ENCODE results near the gene MORN4. TPM values are rescaled to one million over a fixed set of nuclear protein-coding genes. Genes with fewer than 3 reads are reported as not detected.
A peak's percentile ranks its signal among the peaks of the same experiment; 100 is the strongest.

MORN4 gene
- total and polyA plus RNA-seq, 2 of the 13 experiments (the other 11 are each of a cell fraction or from before 2014, with no cell fraction given), result 3.4 to 9.1 TPM

DNA sequence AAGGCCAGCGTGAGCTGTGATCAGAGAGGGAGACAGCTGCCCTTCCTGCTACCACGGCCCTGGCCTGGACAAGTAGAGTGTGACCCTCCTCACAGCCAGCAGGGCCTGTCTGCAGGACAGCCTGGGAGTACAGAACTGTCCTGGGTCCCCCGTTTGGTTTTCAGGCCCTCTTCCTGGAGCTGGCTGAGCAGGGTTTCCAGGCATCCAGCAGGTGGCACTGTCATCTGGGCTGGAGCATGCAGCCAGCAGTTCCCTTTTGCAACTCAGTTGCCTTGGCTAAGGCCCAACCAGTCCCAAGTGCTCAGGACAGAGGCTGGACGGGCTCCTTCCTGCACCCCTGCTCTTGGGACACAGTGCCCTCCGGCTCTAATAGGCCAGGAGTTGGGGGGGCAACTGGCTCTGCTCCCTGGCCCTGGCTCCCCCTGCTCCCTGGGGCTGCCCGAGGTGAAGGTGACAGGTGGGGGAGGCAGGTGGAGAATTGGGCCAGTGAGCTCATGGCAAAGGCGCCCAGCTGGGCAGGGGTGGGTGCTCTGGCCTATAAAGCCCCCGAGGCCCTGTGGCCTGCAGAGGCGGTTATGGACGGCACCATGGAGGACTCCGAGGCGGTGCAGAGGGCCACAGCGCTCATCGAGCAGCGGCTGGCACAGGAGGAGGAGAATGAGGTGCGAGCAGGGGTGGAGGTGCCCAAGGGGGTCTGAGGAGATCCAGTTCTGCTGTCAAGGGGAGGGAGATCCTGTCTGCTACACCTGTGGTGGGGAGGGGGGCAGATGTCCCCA lies 60.9 kb downstream of the MORN4 start, which contains the start of gene ANKRD2:
TSS of gene ANKRD2 (plus strand) at position 566 of the 776 bp plus-strand sequence. CDS start at position 576, 10 bp downstream.
- in situ Hi-C loops (cut with HindIII; ENCODE audit: extremely low pct_ligation_motif_present, low pct_unique_long_range_greater_than_20kb) (loop anchor here (5.0 kb wide), 1 partner anchor 40 kb away; no protein-coding TSS in a partner anchor), intact Hi-C loops (cut with micrococcal nuclease; ENCODE audit: unreplicated experiment) (loop anchor here (1.0 kb wide), 1 partner anchor 40 kb away; no protein-coding TSS in a partner anchor)
- 75% methylated on average over 9 of the region's 16 CpGs for WGBS (ENCODE audit: low lambda C conversion rate)
- Histone ChIP-seq H3K9me3 (ENCODE audit: low read length) (no peaks in the 10 kb centered on the region), H3K9ac (ENCODE audit: insufficient read depth, low read depth, low read length) (no peak within 1 kb of the TSS), H3K27me3 (ENCODE audit: control insufficient read depth in 1 of 2, insufficient read depth in 2 of 2, low read length in 2 of 2) (no peaks in the 10 kb centered on the region), H3K4me2 (ENCODE audit: low read depth, low read length) (no peak within 1 kb of the TSS; the same call in 1 of the 2 replicates), H3K79me2 (ENCODE audit: insufficient read depth, low read length) (no peaks in the 10 kb centered on the region), H3K4me1 (ENCODE audit: insufficient read depth, low read length) (peaks cover 17% of the 10 kb centered on the region), H3K4me3 (replicated peaks in 1 of 3; ENCODE audit: insufficient read depth in 1 of 3, low read depth in 2 of 3, low read length in 3 of 3) (no peak within 1 kb of the TSS), H4K20me1 (ENCODE audit: insufficient read depth, low read length) (no peaks in the 10 kb centered on the region), H3K36me3 (replicated peaks in 1 of 2; ENCODE audit: control insufficient read depth in 1 of 2, insufficient read depth in 2 of 2, low read length in 2 of 2) (peaks cover 3 to 8% of the 10 kb centered on the region in 2 experiments; a peak in 3 of 5 replicates), H3K27ac (ENCODE audit: extremely low read length, insufficient read depth, low read length) (no peak within 1 kb of the TSS), H2AFZ (ENCODE audit: low read length) (no peak within 1 kb of the TSS)
- no TSS peak for BruUV-seq (replicated peaks)
- FAIRE-seq (peak; percentile 93), ATAC-seq (peak; percentile 91), DNase-seq (ENCODE audit: low spot score) (peak; percentile 66)
- POLR2A ChIA-PET, result interaction anchor here (1.2 to 2.1 kb wide), 3 partner anchors 12 to 103 kb away, joined by 3 to 10 read pairs (median 8); partner anchors contain the start of genes HOGA1 and PI4K2A
- CTCF ChIA-PET (ENCODE audit: low intra/inter-chr PET ratio, low total read pairs), result interaction anchor here (0.9 to 2.7 kb wide), 3 partner anchors 38 to 159 kb away, joined by 3 to 46 read pairs (median 7); no protein-coding TSS in a partner anchor
- TF ChIP-seq ZNF451 (CRISPR knock-in tag; IDR thresholded peaks at IDR 0.05) (0 out of 2 replicates have a peak, but pooled peaks have one; percentile 20), KDM2A (CRISPR knock-in tag; IDR thresholded peaks at IDR 0.05; ENCODE audit: borderline replicate concordance, low read depth) (0 out of 2 replicates have a peak, but pooled peaks have one; percentile 37), RXRA (CRISPR knock-in tag; IDR thresholded peaks at IDR 0.05) (peak; percentile 53; the same call in 1 of the 2 replicates), ZNF501 (CRISPR knock-in tag; IDR thresholded peaks at IDR 0.05) (peak; percentile 70), ZNF547 (CRISPR knock-in tag; IDR thresholded peaks at IDR 0.05) (peak; percentile 47; the same call in 1 of the 2 replicates), ELF1 (CRISPR knock-in tag; IDR thresholded peaks at IDR 0.05) (0 out of 2 replicates have a peak, but pooled peaks have one; percentile 43), HES4 (CRISPR knock-in tag; IDR thresholded peaks at IDR 0.05; ENCODE audit: borderline replicate concordance) (peak; percentile 27; the same call in 1 of the 2 replicates), RORA (CRISPR knock-in tag; IDR thresholded peaks at IDR 0.05) (no peak), GATAD1 (CRISPR knock-in tag; IDR thresholded peaks at IDR 0.05) (0 out of 2 replicates have a peak, but pooled peaks have one; percentile 36)
- TF ChIP-seq, protein P1, sequence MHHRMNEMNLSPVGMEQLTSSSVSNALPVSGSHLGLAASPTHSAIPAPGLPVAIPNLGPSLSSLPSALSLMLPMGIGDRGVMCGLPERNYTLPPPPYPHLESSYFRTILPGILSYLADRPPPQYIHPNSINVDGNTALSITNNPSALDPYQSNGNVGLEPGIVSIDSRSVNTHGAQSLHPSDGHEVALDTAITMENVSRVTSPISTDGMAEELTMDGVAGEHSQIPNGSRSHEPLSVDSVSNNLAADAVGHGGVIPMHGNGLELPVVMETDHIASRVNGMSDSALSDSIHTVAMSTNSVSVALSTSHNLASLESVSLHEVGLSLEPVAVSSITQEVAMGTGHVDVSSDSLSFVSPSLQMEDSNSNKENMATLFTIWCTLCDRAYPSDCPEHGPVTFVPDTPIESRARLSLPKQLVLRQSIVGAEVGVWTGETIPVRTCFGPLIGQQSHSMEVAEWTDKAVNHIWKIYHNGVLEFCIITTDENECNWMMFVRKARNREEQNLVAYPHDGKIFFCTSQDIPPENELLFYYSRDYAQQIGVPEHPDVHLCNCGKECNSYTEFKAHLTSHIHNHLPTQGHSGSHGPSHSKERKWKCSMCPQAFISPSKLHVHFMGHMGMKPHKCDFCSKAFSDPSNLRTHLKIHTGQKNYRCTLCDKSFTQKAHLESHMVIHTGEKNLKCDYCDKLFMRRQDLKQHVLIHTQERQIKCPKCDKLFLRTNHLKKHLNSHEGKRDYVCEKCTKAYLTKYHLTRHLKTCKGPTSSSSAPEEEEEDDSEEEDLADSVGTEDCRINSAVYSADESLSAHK (CRISPR knock-in tag; IDR thresholded peaks at IDR 0.05; ENCODE audit: borderline replicate concordance), result no peak
- TF ChIP-seq, protein P2, sequence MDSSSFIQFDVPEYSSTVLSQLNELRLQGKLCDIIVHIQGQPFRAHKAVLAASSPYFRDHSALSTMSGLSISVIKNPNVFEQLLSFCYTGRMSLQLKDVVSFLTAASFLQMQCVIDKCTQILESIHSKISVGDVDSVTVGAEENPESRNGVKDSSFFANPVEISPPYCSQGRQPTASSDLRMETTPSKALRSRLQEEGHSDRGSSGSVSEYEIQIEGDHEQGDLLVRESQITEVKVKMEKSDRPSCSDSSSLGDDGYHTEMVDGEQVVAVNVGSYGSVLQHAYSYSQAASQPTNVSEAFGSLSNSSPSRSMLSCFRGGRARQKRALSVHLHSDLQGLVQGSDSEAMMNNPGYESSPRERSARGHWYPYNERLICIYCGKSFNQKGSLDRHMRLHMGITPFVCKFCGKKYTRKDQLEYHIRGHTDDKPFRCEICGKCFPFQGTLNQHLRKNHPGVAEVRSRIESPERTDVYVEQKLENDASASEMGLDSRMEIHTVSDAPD (CRISPR knock-in tag; IDR thresholded peaks at IDR 0.05), result no peak
- TF ChIP-seq, protein P3, sequence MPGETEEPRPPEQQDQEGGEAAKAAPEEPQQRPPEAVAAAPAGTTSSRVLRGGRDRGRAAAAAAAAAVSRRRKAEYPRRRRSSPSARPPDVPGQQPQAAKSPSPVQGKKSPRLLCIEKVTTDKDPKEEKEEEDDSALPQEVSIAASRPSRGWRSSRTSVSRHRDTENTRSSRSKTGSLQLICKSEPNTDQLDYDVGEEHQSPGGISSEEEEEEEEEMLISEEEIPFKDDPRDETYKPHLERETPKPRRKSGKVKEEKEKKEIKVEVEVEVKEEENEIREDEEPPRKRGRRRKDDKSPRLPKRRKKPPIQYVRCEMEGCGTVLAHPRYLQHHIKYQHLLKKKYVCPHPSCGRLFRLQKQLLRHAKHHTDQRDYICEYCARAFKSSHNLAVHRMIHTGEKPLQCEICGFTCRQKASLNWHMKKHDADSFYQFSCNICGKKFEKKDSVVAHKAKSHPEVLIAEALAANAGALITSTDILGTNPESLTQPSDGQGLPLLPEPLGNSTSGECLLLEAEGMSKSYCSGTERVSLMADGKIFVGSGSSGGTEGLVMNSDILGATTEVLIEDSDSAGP (CRISPR knock-in tag; IDR thresholded peaks at IDR 0.05; ENCODE audit: borderline replicate concordance), result peak; percentile 71
- TF ChIP-seq, protein P4, sequence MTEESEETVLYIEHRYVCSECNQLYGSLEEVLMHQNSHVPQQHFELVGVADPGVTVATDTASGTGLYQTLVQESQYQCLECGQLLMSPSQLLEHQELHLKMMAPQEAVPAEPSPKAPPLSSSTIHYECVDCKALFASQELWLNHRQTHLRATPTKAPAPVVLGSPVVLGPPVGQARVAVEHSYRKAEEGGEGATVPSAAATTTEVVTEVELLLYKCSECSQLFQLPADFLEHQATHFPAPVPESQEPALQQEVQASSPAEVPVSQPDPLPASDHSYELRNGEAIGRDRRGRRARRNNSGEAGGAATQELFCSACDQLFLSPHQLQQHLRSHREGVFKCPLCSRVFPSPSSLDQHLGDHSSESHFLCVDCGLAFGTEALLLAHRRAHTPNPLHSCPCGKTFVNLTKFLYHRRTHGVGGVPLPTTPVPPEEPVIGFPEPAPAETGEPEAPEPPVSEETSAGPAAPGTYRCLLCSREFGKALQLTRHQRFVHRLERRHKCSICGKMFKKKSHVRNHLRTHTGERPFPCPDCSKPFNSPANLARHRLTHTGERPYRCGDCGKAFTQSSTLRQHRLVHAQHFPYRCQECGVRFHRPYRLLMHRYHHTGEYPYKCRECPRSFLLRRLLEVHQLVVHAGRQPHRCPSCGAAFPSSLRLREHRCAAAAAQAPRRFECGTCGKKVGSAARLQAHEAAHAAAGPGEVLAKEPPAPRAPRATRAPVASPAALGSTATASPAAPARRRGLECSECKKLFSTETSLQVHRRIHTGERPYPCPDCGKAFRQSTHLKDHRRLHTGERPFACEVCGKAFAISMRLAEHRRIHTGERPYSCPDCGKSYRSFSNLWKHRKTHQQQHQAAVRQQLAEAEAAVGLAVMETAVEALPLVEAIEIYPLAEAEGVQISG (CRISPR knock-in tag; IDR thresholded peaks at IDR 0.05), result 0 out of 2 replicates have a peak, but pooled peaks have one; percentile 35

All from HepG2 (cell line).